Effector memory CD4-positive, alpha-beta T cell (primary cell): ENCODE results near the gene NFILZ.
A peak's percentile ranks its signal among the peaks of the same experiment; 100 is the strongest.

Source experiments
- DNase-seq, 3 donors: peaks; one replicate each; pipeline ENCODE4 v3.0.0-alpha.2; 2020
- H3K27ac ChIP-seq: 2 replicates; pipeline ENCODE4 v1.7.0; 2013; ENCODE audit warnings: mild to moderate bottlenecking, low read length, moderate library complexity; ENCODE audit not compliant: insufficient read depth, poor library complexity, severe bottlenecking
- H3K27me3 ChIP-seq: replicated peaks from 2 replicates; pipeline ENCODE4 v1.7.0; 2013; ENCODE audit warnings: mild to moderate bottlenecking, low read length; ENCODE audit not compliant: insufficient read depth, control insufficient read depth, poor library complexity, severe bottlenecking
- H3K36me3 ChIP-seq: 2 replicates; pipeline ENCODE4 v1.7.0; 2013; ENCODE audit warnings: mild to moderate bottlenecking, low read length, moderate library complexity; ENCODE audit not compliant: control insufficient read depth, insufficient read depth
- H3K4me1 ChIP-seq: 2 replicates; pipeline ENCODE4 v1.7.0; 2013; ENCODE audit warnings: low read length, mild to moderate bottlenecking; ENCODE audit not compliant: control insufficient read depth, insufficient read depth, poor library complexity, severe bottlenecking
- H3K4me3 ChIP-seq: 2 replicates; pipeline ENCODE4 v1.7.0; 2013; ENCODE audit warnings: low read length, low read depth, mild to moderate bottlenecking; ENCODE audit not compliant: insufficient read depth, poor library complexity, severe bottlenecking
- H3K9me3 ChIP-seq: 2 replicates; pipeline ENCODE4 v1.7.0; 2013; ENCODE audit warnings: mild to moderate bottlenecking, low read length, moderate library complexity; ENCODE audit not compliant: control insufficient read depth

Gene NFILZ

GRCh38 chr19:8596168-8596567, 34.3 kb upstream of the NFILZ start:
- H3K27me3 ChIP-seq: no peaks in the 10 kb centered on the region
- peaks cover 12% of the 10 kb centered on the region for H3K4me1 ChIP-seq
- no peak for DNase-seq
- H3K9me3 ChIP-seq: no peaks in the 10 kb centered on the region
- peaks cover 6% of the 10 kb centered on the region for H3K36me3 ChIP-seq
- H3K27ac ChIP-seq: no peak overlapping the region
- H3K4me3 ChIP-seq: no peak overlapping the region

DNA sequence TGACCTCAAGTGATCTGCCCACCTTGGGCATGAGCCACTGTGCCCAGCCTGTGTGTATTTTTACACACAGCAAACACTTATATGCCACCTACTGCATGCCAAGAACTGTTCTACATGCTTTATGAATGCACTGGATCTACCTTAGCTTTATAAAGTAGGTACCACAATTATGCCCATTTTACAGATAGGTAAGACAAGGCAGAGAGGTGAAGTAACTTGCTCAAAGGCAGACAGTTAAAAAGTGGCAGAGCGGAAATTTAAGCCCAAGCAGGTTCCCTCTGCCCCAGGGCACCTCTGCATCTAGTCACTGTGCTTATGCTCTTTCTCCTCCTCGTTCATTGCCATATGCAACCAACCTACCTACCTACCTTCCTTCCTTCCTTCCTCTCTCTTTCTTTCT, 30.4 kb upstream of the NFILZ start:
- H3K36me3 ChIP-seq: peaks cover 7% of the 10 kb centered on the region
- no peaks in the 10 kb centered on the region for H3K4me1 ChIP-seq
- H3K9me3 ChIP-seq: no peaks in the 10 kb centered on the region
- no peaks in the 10 kb centered on the region for H3K27me3 ChIP-seq
- no peak overlapping the region for H3K27ac ChIP-seq
- no peak overlapping the region for H3K4me3 ChIP-seq
- no peak for DNase-seq

DNA sequence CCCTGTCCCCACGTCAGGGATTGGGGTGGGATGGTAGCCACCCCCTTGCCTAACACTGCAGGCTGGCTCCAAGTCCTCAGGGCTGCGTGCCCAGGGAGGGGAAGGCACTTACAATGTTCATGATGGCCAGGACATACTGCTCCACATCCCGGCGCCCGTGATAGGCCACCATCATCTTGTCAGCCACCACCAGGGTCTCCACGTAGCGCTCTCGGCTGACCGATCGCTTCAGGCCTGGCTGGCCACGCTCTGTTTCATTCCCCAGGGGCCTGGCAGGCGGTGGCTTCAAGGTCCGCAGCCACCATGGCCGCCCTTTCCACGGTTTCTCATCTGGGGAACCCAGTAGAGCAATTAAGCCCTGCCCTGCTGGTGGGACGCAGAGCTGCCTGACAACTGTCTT, 29.6 kb upstream of the NFILZ start:
- no peaks in the 10 kb centered on the region for H3K9me3 ChIP-seq
- DNase-seq: no peak
- H3K4me3 ChIP-seq: no peak overlapping the region
- H3K27ac ChIP-seq: no peak overlapping the region
- H3K4me1 ChIP-seq: no peaks in the 10 kb centered on the region
- H3K27me3 ChIP-seq: no peaks in the 10 kb centered on the region
- H3K36me3 ChIP-seq: peaks cover 14% of the 10 kb centered on the region

- H3K9me3 ChIP-seq: no peaks in the 10 kb centered on the region
- no peak for DNase-seq
- H3K27ac ChIP-seq: no peak overlapping the region
These were observed 28.6 kb upstream of the NFILZ start for GRCh38 chr19:8601796-8602195.

GRCh38 chr19:8605514-8605913, 24.9 kb upstream of the NFILZ start:
- Histone ChIP-seq H3K4me3 (no peak overlapping the region), H3K9me3 (no peaks in the 10 kb centered on the region), H3K36me3 (peaks cover 9% of the 10 kb centered on the region), H3K4me1 (peaks cover 12% of the 10 kb centered on the region), H3K27me3 (no peaks in the 10 kb centered on the region), H3K27ac (no peak overlapping the region)
- DNase-seq: no peak

More at GRCh38 chr19:8601796-8602195, 28.6 kb upstream of the NFILZ start:
- peaks cover 14% of the 10 kb centered on the region for H3K36me3 ChIP-seq
- H3K27me3 ChIP-seq: no peaks in the 10 kb centered on the region
- H3K4me3 ChIP-seq: no peak overlapping the region
- no peaks in the 10 kb centered on the region for H3K4me1 ChIP-seq

DNA sequence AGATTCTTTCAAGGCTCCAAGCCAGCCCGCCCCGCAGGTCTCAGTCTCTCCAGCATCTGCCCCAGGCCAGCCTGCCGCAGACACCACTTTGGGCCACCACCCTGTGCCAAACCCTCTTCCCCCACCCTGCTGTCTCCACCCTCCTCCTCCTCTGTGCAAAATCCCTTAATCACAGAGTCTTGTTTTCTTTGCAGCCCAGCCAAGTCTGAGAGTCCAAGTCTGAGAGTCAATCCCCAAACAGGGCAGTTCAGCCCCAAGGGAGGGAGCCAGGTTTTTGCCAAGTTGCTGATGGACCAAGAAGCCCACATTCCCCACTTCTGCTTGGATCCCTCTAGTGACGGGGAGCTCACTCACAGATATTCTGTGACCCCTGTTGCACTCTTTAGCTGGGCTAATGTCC, 23.0 kb upstream of the NFILZ start:
- H3K4me1 ChIP-seq: peaks cover 12% of the 10 kb centered on the region
- DNase-seq: no peak

GRCh38 chr19:8608941-8609278, 21.5 kb upstream of the NFILZ start:
- Histone ChIP-seq H3K27me3 (no peaks in the 10 kb centered on the region), H3K36me3 (peaks cover 9% of the 10 kb centered on the region), H3K27ac (no peak overlapping the region), H3K4me1 (peaks cover 12% of the 10 kb centered on the region), H3K4me3 (no peak overlapping the region), H3K9me3 (no peaks in the 10 kb centered on the region)
- no peak for DNase-seq

More for the DNA sequence above, 23.0 kb upstream of the NFILZ start:
- Histone ChIP-seq H3K27me3 (no peaks in the 10 kb centered on the region), H3K4me3 (no peak overlapping the region), H3K9me3 (no peaks in the 10 kb centered on the region), H3K27ac (no peak overlapping the region), H3K36me3 (peaks cover 9% of the 10 kb centered on the region)

DNA sequence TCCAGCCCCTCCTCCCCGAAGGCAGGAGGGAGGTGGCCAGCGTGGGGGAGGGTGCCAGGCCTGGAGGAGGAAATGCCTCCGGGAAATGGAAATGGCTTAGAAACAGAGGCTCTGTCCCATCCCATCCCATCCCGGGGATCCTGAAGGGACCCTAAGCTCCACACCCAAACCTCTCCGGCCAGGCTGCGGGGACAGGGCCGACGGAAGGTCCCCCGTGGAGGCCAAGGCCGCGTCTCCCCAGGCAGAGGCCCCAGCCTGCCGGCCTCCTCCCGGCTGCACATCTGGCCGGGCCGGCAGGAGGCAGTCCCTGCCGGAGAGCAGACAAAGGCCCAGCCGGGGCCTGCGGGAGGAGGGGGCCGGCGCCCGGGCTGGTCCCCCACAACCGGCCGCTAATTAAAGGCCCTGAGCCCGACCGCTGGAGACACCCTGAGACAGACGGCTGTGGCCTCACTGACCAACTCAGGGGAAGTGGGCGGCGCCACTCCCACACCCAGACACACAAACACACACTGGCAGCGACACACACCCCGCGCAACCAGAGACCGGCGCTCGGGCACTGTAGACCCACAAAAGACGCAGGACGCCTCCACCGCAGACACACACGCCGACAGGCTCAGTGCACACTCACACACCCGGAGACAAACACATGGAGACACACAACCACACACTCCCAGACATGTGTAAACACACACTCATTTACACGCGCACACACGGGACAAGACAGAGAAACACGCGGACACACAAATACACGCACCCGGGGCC, 21.0 kb upstream of the NFILZ start:
- Histone ChIP-seq H3K27me3 (no peaks in the 10 kb centered on the region), H3K36me3 (peaks cover 9% of the 10 kb centered on the region), H3K4me1 (peaks cover 12% of the 10 kb centered on the region), H3K4me3 (peak overlapping the region; percentile 80), H3K27ac (no peak overlapping the region), H3K9me3 (no peaks in the 10 kb centered on the region)
- no peak for DNase-seq

GRCh38 chr19:8610041-8610935, 20.1 kb upstream of the NFILZ start, which contains the start of gene ADAMTS10:
TSS of gene ADAMTS10 (minus strand) at chr19:8610715. CDS start at chr19:8605710, 5,005 bp downstream.
- H3K36me3 ChIP-seq: peaks cover 6% of the 10 kb centered on the region
- peaks cover 12% of the 10 kb centered on the region for H3K4me1 ChIP-seq
- peak within 1 kb of the TSS; percentile 25 for H3K27ac ChIP-seq
- peak within 1 kb of the TSS; percentile 80 for H3K4me3 ChIP-seq
- DNase-seq: peak; percentile 10 to 24 (median 15)
- no peaks in the 10 kb centered on the region for H3K9me3 ChIP-seq
- no peaks in the 10 kb centered on the region for H3K27me3 ChIP-seq

GRCh38 chr19:8610936-8611300, 19.5 kb upstream of the NFILZ start:
- Histone ChIP-seq H3K4me1 (peaks cover 12% of the 10 kb centered on the region), H3K9me3 (no peaks in the 10 kb centered on the region), H3K27me3 (no peaks in the 10 kb centered on the region), H3K27ac (no peak overlapping the region), H3K36me3 (peaks cover under 1% of the 10 kb centered on the region), H3K4me3 (no peak overlapping the region)
- no peak for DNase-seq
